NCI-H2227 treated with DMSO at 0.1 percent for 48 hours (cell line): ENCODE results near the gene MRM2.
"Not testable (repeated sequence)": the region's sequence is repeated elsewhere in the genome, so short reads cannot be mapped to it uniquely, and the experiment has no call there.

ENCODE experiments used
- DNase-seq: peaks from one replicate; lab custom pipeline; 2025; lab: John Stamatoyannopoulos, UW

The MRM2 gene

DNA sequence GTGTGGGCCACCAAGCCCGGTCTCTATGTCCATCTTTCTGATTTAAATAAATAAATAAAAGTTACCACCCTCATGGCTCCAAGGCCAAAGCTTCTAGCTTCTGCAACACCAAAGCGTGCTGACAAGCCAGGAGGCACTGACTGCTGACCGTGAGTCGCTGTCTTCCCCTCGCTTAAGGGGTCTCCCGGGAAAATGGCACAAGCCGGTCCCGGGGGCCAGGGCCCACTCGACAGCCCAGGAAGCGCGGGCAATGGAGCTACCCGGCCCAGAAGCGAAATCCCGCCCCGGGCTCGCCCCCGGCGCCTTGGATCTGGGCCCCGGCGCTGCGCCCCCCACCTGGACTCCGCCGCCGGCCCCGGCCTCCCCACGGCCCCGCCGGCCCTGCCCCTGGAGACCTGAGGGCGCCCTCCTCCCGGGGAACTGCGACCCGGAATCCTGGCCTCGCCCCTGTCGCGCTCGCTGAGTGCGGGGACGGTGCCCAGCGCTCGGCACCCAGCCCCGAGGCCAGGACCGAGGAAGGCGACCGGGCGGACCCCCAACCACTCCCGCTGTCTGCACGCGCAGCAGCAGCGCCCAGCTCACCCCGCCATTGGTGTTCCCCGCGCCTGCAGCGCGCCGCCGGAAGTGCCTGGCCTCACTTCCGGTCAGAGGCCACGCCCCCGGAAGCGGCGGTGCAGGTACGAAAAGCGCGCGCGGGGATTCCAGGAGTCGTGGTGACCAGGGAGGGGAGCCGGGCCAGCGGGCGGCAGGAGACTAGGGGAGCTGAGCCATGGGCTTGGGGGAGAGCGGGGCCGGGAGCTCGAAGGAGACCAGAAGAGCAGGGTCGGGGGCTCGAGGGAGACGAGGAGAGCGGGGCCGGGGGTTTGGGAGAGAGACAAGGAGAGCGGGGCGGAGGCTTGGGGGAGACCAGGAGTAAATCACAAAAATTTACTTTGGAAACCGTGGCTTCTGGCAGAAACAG is at the start of gene MRM2, which contains the start of gene NUDT1:
Gene MRM2 (minus strand): TSS at position 626 of the 961 bp plus-strand sequence. CDS start 36 bp downstream, at position 590.
Gene NUDT1 (plus strand): TSS at position 647 of the 961 bp plus-strand sequence. CDS start 2,349 bp downstream, outside the sequence.
- peak; percentile 59 for DNase-seq

- DNase-seq: no peak
Observed at GRCh38 chr7:2290877-2291276, 48.9 kb upstream of the MRM2 start.

DNA sequence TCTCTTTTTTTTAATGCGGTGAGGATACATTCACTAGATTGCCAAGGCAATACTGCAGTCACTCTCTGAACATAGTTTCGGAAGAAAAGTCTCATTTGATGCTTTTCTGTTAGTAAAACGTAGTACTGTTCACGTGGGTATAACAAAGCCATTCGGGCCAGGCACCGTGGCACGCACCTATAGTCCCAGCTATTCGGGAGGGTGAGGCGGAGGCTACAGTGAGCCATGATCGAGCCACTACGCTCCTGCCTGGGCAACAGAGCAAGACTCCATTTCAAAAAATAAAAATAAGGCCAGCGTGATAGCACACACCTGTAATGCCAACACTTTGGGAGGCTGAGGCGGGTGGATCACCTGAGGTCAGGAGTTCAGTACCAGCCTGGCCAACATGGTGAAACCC is 47.6 kb upstream of the MRM2 start:
- DNase-seq: no peak

DNA sequence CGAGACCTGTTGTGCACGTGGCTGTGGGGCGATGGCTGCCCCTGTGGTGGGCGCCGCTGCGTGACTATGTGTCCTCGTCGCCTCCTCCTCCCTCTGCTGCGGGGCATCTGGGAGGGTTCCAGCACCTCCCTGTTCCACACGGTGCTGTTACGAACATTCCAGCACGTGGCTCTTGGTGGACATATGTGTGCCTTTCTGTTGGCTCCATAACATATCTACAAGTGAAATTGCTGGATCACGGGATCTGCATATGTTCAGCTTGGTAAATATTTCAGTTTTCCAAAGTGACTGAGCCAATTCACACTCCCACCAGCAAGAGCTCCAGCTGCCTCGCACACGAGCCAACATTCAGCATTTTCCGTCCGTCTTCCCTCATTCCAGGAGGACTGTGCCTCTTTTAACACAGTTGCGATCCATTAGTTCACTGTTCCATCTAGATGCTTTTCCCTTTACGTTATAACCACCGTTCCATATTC is 47.1 kb upstream of the MRM2 start:
- no peak for DNase-seq

- no peak for DNase-seq
Observed at GRCh38 chr7:2288503-2288902, 46.5 kb upstream of the MRM2 start.

- DNase-seq: no peak
Observed at GRCh38 chr7:2287745-2288144, 45.7 kb upstream of the MRM2 start.

DNA sequence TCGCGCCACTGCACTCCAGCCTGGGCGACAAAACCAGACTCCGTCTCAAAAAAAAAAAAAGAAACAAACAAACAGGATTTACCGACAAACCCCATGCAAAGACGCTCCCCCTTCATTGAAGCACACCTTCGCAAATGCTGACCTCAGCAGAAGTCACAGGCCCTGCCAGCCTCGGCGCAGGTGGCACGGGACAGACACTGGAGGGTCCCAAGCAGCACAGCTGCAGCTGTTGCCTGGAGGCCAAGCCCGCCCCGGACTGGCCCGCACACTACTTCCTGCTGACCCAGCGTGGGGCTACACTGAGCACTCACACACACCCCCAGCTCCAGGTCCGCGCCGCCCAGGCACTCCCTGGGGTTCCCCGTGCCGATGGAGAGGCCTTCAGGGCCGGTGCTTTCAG is 41.1 kb upstream of the MRM2 start:
- DNase-seq: no peak

DNA sequence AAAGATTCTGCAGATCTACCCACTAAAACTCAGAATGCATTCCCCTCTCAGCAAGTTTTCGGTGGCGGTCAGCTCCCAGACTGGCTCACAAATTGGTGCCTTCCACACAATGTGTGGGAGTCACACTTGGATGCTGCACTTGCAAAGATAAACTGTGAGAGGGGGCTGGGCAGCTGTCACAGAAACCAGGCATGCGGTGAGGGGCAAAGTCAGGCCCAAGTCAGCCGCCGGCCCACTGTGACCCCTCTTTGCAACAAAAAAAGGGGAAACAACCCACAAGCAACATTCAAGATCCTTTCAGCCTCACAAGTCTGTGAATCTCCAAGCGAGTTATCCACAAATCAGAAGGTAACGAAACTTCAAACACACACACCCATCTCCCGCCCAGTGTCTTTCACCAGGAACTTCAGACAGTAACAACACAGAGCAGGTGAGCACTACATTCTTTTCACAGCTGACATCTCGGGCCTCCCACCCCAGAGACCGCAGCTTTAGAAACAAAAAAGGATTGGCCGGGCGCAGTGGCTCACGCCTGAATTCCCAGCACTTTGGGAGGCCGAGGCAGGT is 40.3 kb upstream of the MRM2 start:
- no peak for DNase-seq

DNA sequence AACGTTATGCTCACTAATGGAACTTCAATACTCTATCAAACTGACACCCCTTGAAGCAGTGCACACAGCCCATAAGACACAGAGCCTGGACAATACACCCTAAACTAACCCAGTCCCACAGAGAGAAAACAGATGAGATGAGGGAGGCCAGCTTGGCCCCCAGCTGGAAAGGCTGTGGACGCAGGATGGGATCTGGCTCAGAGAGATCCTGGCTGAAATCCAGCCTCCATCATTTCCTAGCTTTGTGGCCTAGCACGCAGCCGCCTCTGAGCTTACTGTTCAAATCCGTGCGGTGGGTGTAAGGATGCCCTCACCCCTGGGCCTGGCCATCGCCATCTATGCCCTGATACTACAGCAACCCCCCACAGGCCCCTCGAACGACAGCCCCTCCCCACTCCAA is 39.5 kb upstream of the MRM2 start:
- DNase-seq: no peak

GRCh38 chr7:2280424-2280823 is 38.4 kb upstream of the MRM2 start:
- no peak for DNase-seq

DNA sequence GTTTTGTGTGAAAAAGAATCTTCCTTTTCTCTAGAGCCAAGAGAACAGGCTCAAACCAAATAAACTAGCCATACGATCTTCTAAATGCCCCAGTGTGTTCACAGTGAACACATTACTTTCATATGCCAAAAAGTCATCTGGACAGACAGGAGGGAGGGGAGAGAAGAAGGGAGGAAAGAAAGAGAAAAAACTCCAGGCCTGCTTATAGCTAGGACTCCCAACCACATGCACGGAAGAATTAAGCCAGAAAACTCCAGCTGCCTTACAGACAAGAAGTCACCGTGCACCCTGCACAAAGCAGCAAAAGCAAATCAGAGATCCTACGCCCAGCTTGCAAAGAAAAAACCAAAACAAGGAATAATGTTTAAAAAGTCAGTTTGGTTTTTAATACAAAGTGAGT is 37.9 kb upstream of the MRM2 start:
- DNase-seq: no peak

DNA sequence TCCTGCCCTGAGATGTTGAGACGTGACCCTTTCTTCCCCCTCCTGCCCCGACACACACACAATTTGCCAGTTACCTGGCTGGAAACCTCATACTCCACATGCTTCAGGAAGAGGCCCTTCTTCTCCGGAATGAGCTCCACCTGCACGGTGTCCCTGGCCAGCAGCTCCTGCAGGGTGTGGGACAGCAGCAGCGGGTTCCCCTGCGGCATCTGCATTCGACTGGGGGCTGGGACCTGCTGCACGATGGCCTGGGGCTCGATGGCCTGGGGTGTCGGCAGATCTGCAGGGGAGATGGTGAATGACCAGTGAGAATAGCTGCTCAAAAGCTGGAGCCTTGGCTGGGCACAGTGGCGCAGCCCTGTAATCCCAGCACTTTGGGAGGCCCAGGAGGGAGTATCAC is 36.0 kb upstream of the MRM2 start:
- no peak for DNase-seq

GRCh38 chr7:2276107-2276506 is 34.1 kb upstream of the MRM2 start:
- DNase-seq: no peak

DNA sequence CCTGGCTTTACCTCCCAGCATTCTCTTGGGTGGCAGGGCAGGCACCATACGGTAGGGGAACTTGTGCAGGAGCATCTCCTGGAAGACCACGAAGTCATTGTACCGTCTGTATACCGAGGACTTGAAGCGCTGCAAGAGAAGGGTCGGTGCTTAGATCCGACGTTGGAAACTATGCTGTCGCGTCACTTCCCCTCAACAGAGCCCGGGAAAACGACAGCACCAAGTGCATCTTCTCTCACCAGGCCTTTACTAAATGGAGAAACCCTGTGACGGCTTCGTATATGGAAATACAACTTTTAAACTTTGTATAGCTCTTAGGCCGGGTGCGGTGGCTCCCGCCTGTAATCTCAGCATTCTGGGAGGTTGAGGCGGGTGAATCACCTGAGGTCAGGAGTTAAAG is 33.1 kb upstream of the MRM2 start:
- DNase-seq: no peak

DNA sequence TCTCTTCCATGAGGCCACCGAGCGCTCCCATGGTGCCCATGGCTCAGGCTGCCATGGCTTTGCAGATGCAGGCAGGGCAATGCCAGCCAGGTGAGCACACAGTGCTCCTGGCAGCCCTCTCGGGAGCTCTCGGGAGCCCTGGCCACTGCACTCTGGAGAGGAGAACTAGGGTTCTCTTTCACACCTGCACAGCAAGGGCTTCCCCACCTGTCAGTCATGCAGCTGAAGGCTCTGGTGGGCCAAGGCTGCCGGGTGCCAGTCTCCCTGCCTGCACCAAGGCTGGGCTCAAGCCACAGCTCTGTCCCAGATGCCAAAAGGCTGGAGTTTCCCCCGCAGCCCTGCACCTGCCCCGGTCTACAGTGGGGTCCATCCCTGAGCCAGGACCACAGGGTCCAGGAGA is 32.7 kb upstream of the MRM2 start:
- DNase-seq: no peak

DNA sequence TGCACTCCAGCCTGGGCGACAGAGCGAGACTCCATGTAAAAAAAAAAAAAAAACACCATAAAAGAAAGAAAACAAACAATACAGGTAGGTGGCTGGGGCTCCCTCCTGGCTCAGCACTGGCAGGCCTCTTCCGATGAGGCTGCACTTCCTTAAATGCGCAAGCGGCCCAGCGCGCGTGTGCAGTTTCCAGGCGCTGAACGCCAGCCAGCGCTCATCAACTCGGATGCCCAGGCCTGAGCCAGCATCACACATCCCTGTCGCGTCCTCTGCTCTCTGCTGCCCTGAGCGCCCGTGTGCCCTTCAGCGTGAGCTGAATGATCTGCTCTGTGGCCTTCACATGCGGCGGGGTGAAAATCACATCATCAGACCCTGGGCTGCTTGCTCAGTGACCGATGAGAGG is 31.9 kb upstream of the MRM2 start:
- DNase-seq: no peak

GRCh38 chr7:2272031-2272430 is 30.0 kb upstream of the MRM2 start:
- DNase-seq: no peak

- no peak for DNase-seq
Observed at GRCh38 chr7:2271273-2272026, 29.4 kb upstream of the MRM2 start.

- DNase-seq: no peak
Observed at GRCh38 chr7:2270495-2270894, 28.5 kb upstream of the MRM2 start.

DNA sequence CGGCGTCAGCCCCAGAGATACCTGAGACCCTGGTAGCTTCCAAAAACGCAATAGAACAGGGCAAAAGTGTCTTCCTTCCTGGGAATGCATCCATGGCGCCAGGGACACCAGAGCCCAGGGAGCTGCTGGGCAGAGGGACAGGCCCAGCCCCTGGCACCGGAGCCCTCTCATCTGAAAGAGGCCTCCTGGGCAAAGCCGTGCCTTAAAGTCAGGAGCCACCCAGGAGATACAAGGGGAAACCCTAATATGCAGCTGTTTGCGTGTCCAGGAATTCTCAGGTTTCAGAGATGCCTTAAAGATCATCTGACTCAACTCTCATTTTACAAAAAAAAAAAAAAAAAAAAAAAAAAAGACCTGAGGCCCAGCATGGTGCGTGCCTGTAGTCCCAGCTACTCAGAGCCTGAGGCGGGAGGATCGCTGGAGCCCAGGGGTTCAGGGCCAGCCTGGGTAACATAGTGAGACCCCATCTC is 28.0 kb upstream of the MRM2 start:
- no peak for DNase-seq

DNA sequence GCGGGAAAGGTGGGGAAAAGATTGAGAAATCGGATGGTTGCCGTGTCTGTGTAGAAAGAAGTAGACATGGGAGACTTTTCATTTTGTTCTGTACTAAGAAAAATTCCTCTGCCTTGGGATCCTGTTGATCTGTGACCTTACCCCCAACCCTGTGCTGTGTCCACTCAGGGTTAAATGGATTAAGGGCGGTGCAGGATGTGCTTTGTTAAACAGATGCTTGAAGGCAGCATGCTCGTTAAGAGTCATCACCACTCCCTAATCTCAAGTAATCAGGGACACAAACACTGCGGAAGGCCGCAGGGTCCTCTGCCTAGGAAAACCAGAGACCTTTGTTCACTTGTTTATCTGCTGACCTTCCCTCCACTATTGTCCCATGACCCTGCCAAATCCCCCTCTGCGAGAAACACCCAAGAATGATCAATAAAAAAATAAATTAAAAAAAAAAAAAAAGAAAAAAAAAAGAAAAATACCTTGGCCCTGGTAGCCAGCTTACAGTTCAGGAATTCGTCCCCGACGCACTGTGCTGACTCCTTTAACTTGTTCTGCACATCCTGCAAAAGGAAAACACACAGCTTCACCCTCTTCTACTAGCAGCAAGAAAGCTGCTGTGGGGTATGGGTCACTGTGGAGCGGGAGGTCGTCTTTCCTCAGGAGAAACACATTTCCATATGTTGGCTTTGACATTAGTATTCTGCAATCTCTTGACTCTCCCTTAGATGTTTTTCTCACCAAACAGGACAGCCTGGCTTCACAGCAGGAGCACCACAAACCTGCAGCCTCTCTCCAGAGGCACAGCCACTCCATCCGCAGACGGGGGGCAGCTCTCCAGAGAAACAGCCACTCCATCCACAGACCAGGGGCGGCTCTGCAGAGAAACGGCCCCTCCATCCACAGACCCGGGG is 27.3 kb upstream of the MRM2 start:
- DNase-seq: not testable (repeated sequence)
